Right hindlimb (tissue), 1 donor: ENCODE measurements around the gene MZT2B.
"Not testable (repeated sequence)": the region's sequence is repeated elsewhere in the genome, so short reads cannot be mapped to it uniquely, and the experiment has no call there.

Source experiments
- DNase-seq: peaks from one replicate; pipeline ENCODE4 v3.0.0-alpha.2; 2018

MZT2B gene

DNA sequence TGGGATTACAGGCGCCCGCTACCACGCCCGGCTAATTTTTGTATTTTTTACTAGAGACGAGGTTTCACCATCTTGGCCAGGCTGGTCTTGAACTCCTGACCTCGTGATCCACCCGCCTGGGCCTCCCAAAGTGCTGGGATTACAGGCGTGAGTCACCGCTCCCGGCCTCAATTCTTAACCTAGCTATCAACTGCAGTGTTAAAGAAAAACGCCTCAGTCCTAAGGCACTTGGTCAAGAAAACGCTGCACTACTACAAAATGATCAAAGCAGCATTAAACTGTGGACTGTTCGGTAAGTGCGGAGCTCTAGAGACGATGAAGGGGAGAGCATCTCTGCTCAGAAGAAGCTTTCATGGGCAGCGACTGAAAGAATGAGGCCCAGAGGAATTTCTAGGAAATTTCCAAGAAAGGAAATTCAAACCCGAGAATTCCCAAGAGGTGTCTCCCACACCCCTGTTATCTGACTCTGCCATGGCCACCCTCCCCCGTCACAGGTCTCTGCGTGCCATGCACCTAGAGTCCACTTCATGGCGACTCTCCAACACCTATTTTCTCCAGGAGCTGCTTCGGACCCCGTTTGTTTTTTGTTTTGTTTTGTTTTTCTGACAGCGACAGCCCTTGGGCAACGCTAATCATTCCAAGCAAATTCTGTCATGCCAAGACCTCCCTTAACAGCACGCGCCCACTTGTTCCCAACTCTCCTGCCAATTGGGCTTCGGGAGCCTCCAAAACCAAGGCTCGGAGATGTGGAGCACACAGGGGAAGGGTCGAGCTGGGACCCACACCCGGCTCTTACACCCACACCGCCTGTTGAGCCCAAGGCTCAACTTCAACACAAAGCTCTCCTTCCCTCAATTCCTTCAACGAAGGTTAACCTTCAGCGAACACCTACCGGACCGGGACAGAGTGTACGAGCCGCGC, 1.4 kb upstream of the MZT2B start:
- DNase-seq, result not testable (repeated sequence)

DNA sequence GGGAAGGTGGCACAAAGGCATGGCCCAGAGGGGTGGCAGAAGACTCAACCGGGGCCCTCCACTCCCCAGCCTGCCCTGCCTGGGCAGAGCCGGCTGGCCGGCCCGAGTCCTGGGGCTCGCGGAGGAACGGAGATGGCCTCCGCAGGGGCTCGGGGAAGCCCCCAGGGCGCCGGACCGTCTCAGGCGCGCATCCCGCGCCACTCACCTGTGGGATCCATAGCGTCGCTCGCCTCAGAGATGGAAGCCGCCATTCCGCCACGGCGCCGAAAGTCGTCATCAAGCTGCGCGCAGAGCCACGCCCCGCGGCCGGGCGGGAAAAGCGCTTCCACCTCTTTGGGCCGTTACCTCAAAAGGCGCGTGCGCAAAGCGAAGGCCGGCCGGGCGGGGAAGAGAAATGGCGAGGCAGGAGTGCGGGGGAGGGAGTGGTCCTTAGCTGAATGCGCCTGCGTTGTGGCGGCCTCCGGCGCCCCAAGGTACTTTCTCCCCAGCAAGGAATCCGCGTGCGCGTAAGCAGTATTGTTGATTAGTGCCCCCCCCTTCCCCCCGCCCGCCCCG, 660 bp upstream of the MZT2B start, which contains the start of gene SMPD4:
Gene SMPD4, minus strand, starts transcription at position 278 of the 555 bp plus-strand sequence. CDS start 5,010 bp downstream, outside the sequence.
- peak; percentile 99 for DNase-seq

- not testable (repeated sequence) for DNase-seq
These were observed 907 bp downstream of the MZT2B start for GRCh38 chr2:130182826-130183511.

DNA sequence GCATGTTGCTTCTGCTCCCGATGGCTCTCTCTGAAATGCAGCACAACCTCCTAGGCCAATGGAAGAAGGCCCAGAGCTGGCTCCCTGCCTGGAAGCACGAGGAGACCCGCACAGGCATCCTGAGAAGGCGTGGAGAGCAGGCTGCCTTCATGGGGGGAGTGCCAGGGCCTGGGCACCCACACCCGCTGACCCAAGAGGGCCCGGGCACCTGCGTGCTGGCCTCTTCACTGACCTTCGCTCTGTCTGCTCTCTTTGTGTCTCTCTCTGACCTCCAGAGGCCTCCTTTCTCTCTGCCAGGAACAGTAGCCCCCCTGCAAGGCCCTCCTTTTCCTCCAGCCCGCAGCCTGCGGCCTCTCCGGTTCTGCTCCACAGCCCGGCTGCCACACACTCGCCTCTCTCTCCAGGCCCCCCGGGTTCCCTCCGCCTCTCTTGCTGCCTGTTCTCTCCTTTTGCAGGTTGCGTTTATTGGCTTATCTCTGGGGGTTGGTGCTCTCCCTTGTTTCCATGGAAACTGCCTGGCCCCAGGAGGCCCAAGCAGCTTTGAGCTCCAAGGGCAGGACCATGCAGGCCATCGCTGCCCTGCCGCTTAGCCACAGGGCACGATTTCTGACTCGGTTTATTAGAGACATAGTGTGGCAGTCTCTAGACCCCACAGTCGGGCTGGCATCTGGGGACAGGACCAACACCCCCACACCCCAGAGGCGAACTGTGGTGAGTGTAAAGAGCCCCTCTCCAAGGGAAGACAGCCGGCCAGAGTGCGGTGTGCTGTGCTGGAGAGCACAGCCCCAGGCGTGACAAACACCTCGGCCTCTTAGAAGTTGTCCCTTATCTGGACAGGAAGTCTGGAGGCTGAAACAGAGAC, 1.7 kb downstream of the MZT2B start:
- peak; percentile 47 for DNase-seq

DNA sequence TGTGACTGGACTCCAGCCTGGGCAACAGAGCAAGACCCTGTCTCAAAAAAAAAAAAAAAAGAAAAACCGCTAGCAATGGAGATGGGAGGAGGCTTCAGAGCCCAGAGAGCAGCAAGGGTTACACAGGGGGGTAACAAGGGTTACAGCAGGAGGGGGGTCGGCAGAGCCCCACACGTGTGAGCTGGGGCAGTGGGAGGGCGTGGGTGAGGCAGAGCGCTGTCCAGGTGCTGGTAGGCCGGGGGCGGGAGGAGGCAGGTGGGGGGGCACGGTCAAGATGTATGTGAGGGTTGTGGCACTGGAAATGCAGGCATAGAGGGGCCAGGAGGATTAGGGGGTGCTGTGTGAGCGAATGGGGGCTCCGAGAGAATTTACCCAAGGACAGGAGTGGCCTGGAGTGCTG, 3.4 kb downstream of the MZT2B start:
- DNase-seq, result no peak

DNA sequence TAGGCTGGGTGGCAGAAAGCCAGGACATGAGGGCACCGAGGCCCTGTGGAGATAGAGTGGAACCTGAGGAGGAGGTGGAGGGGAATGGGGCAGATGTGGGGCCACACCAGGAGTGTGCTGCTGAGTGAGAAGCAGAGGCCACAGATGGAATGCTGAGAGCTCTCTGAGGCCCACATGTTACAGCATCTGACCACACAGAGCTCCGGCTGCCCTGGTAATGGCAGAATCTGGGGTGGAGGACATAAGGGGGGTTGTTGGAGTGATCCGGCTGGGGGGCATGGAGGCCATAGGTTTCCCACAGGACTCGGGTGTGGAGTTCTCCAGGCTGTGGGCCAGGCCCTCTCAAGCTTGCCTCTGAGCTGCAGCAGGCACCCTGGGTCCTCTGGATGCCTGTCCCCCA, 3.8 kb downstream of the MZT2B start:
- no peak for DNase-seq

DNA sequence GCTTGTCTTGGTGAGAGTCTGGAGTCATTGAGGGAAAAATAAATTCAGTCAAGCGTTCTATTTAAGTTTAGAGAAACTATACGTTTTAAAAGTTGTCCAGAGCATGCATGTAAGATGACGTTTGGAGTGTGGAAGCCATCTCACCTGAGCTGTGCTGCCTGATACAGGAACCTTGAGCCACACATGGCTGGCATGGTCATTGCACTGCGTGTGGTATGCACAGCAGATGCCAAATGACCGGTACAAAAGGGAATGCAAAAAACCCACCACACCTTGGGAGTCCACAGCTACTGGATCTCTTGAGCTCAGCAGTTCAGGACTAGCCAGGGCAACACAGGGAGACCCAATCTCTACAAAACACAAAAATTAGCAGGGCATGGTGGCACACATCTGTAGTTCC, 4.3 kb downstream of the MZT2B start:
- DNase-seq, result no peak

DNA sequence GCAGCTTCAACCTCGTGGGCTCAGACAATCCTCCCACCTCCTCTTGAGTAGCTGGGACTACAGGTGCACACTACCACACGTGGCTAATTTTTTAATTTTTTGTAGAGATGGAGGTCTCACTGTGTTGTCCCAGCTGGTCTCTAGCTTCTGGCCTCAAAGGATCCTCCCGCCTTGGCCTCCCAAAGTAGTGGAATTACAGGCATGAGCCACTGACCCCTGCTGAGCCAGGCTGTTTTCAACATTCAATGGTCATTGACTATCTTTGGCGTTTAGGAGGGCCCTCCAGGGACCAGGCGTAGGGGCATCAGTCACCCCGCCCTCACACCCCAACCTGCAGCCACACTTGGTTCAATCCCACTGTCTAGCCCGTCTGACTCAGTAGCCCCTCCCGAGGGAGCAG, 5.2 kb downstream of the MZT2B start:
- no peak for DNase-seq

DNA sequence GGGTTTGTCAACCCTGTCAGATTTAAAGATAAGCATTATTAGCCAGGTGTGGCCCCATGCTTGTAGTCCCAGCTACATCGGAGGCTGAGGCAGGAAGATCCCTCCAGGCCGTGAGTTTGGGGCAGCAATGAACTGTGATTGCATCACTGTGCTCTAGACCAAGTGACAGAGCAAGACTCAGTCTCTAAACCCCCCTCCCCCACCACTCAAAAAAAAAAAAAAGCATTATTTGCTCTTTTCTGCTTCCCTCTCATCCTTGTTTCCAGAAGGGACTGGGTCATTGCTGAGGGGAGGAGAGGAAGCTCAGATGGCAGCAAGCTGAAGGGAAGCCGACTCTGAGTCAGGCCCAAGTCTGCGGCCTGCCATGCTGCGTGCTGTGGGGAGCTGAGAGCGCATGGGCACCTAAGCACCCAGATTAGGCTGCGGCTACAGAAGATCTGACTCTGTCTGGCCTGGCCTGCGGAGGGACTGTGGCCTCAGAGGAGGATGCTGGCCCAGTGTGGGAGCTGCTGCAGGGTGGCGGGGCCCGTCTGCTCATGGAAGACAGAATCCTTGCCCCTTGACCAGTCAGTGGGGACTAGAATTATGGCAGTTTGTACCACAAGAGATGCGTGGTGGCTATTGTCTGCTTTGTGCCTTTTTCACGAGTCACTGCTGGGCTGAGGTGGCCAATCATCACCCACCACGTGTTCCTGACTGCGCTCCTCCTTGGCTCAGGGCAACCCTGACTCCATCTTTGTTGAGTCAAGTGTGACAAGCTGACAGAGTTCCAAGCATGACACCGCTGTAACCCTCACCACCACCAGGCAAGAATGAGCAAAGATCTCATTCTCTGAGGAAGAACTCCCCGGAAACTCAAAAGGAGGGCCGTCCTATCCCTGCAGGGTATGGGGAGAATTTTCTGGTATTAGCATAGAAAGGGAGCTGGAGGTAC, 6.1 kb downstream of the MZT2B start:
- not testable (repeated sequence) for DNase-seq

DNA sequence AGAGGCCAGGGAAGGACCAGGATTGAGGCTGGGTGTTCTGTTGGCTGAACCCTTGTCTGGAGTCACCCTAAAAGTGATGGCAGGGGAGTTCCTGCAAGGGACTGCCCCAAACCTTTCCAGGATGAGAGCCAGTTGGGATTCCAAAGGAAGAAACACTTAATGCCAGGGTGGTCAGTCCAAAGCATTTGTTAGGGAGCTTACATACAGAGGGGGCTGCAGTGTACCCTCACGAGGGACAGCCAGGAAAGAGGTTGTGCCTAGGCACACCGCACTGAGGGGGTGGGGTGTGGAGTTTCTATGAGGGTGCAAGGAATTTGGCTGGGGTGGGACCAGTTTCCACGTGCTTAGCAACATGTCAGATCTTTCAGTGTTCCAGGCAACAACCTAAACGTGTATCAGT, 6.9 kb downstream of the MZT2B start:
- not testable (repeated sequence) for DNase-seq

- DNase-seq, result no peak
These were observed 8.2 kb downstream of the MZT2B start for GRCh38 chr2:130190237-130190636.

DNA sequence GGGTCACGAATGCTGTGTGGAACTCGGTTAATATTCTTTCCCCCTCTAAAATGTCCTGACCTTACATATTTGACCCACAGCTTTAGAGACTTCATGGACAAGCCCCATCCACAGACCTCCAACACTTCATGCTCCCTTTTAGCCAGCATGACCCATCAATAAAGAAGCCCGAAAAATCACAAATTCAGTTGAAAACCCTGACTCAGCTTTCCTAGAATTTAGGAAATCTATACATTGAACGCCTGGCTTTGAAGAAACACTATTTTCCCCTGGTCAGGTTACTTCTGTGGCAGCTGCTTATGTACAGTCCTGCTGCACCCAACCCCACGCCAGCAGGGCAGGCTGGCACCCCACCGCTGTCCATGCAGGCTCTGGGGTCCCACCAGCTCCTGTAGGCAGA, 9.3 kb downstream of the MZT2B start:
- not testable (repeated sequence) for DNase-seq

DNA sequence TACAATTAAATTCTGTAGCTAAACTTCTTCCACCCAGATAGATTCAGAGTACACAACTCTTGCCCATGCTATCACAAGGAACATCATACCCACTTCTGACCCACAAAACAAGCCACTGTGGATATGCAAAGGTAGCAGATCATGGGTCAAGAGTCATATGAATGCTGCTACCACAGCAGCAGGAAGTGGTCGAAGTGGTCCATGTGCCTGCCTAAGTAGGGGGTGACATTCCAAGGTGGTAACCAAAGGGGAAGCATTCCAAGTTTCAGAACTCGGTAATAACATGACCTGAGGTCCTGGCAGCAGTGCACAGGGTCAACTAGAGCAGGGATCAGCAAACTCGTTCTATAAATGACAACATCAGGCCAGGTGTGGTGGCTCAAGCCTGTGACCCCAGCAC, 10.4 kb downstream of the MZT2B start:
- not testable (repeated sequence) for DNase-seq

- not testable (repeated sequence) for DNase-seq
These were observed 11.8 kb downstream of the MZT2B start for GRCh38 chr2:130193824-130194223.

GRCh38 chr2:130195089-130195635, 13.1 kb downstream of the MZT2B start:
- DNase-seq, result not testable (repeated sequence)

GRCh38 chr2:130196052-130196451, 14.0 kb downstream of the MZT2B start:
- not testable (repeated sequence) for DNase-seq

DNA sequence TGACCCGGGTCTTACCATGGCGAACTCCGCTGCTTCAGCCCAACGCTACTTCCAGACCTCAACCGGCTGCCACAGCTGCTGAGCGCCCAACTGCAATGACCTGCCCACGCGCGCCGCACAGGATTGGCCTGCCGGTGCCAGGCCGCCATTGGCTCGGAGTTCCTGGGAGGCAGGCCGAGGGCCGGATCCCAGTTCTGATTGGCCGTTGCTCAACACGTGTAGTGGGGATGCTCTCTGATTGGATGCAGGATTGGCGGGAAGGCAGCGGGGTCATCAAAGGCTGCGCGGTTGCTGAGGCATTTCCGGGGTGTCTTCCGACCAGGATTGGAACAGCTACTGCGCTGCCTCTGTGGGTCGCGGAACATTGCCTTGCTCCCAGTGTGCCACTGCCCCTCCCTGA, 16.3 kb downstream of the MZT2B start, which contains the start of gene TUBA3E:
Gene TUBA3E, minus strand, starts transcription at position 97 of the 400 bp plus-strand sequence. Its CDS starts 79 bp downstream, at position 18.
- DNase-seq, result no peak

DNA sequence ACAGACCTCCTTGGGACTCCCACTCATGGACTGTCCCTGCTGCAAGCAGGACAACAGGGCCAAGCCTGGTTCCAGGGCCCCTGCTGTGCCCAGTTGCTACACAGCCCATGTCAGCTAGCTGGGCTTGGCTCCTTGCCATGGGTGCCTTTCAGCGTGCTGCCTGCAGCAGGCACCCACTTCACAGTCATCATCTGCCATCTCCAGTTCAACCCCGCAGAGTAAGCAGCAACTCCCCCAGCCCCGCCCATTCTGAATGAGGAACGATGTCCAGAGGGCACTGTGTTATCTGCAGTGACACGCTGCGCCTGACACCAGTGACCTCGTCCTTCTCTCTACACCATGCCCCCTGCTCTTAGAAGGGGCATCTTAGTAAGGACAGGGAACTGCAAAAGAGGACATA, 20.5 kb downstream of the MZT2B start:
- not testable (repeated sequence) for DNase-seq

GRCh38 chr2:130203150-130203549, 21.1 kb downstream of the MZT2B start:
- DNase-seq, result not testable (repeated sequence)

DNA sequence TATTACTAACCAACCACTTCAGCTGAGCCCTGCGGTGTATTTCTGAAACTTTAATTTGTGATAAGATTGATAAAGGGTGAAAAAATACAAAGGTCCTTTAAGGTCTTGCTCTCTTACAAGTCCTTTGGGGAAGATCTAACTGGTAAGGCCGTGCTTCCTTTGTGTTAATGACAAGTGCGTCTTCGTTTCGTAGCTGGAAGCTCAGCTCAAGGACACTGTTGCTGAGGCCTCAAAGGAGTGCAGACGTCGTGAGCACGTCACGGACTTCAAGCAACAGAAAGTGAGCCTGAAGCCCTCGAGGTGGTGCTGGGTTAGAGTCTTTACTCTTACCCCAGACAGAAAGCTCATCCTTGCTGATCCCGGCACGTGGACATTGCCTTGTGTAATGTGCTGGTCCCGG, 25.0 kb downstream of the MZT2B start:
- DNase-seq, result not testable (repeated sequence)

DNA sequence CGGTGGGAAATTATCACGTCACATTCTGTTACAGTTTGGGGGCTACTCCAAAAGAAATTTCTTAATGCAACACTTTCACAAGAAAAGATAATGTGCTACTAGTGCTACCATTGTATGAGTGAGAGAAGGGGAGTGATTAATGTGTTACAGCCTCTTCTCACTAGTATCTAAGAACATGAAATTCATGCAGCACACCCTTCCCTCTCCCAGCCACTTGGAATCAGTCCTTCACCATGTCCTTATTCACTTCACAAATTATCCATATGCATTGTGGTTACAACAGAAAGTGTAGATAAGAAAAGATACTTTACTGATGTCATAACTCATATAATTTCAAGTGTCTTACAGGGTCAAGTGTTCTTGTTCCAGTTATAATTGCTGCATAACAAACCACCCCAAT, 37.1 kb downstream of the MZT2B start:
- not testable (repeated sequence) for DNase-seq
